ENCODE measurements around the gene IGFBP5.

Gene IGFBP5

GRCh38 chr2:216634370-216635148 lies 60.8 kb downstream of the IGFBP5 start:
- H3F3A ChIP-seq (ENCODE audit: insufficient read depth): no peaks in the 10 kb centered on the region
- no peaks in the 10 kb centered on the region for H3K36me3 ChIP-seq (ENCODE audit: low read length)
- H3K9me3 ChIP-seq (ENCODE audit: insufficient read depth, low read length): no peaks in the 10 kb centered on the region
- H3K79me2 ChIP-seq (ENCODE audit: insufficient read depth, low read length): no peaks in the 10 kb centered on the region
- H4K20me1 ChIP-seq (ENCODE audit: low read depth, low read length): no peaks in the 10 kb centered on the region
- no peak overlapping the region for H3K4me3 ChIP-seq (ENCODE audit: insufficient read depth, low read length, poor library complexity, severe bottlenecking)
- no peaks in the 10 kb centered on the region for H3K27me3 ChIP-seq (ENCODE audit: low read length)
- no peak overlapping the region for H3K27ac ChIP-seq (ENCODE audit: low read depth, low read length)
- no peak overlapping the region for H3K9ac ChIP-seq (ENCODE audit: low read length)
- H3K9me2 ChIP-seq (replicated peaks; ENCODE audit: insufficient read depth, low read length): no peaks in the 10 kb centered on the region
- no peak overlapping the region for H2AFZ ChIP-seq (ENCODE audit: low read depth, low read length, severe bottlenecking)
- no peak overlapping the region for H3K4me2 ChIP-seq (ENCODE audit: low read depth, low read length, poor library complexity, severe bottlenecking)
- no peak for TF ChIP-seq CTCF (IDR thresholded peaks at IDR 0.05; ENCODE audit: insufficient read depth, low read length, poor library complexity, severe bottlenecking)
- no peak for TF ChIP-seq EZH2phosphoT487 (conservative IDR thresholded peaks at IDR 0.05; ENCODE audit: low read length)

DNA sequence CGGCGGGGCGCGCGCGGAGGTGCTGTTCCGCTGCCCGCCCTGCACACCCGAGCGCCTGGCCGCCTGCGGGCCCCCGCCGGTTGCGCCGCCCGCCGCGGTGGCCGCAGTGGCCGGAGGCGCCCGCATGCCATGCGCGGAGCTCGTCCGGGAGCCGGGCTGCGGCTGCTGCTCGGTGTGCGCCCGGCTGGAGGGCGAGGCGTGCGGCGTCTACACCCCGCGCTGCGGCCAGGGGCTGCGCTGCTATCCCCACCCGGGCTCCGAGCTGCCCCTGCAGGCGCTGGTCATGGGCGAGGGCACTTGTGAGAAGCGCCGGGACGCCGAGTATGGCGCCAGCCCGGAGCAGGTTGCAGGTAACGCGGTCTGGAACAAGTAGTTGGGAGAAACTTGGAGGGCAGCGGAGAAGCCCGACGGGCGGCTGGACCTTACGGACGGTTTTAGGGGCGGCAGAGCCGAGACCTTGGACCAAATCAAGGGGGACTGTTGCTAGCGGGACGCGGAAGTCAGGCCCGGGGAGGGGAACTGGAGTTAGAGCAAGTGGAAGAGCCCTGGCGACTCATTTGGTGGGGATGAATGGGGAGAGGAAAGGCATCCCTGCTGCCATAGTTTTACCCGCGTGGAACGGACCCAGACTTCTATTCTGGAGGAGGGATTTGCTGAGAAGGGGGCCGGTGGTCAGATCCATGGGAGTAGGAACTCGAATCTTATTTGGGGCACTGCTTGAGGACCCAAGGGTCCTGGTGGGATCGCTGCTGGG lies 61.6 kb downstream of the IGFBP5 start:
- no peak overlapping the region for H3K4me3 ChIP-seq (ENCODE audit: insufficient read depth, low read length, poor library complexity, severe bottlenecking)
- no peaks in the 10 kb centered on the region for H3K9me3 ChIP-seq (ENCODE audit: insufficient read depth, low read length)
- no peaks in the 10 kb centered on the region for H3K9me2 ChIP-seq (replicated peaks; ENCODE audit: insufficient read depth, low read length)
- H3K9ac ChIP-seq (ENCODE audit: low read length): no peak overlapping the region
- no peaks in the 10 kb centered on the region for H4K20me1 ChIP-seq (ENCODE audit: low read depth, low read length)
- H3F3A ChIP-seq (ENCODE audit: insufficient read depth): no peaks in the 10 kb centered on the region
- H3K79me2 ChIP-seq (ENCODE audit: insufficient read depth, low read length): no peaks in the 10 kb centered on the region
- no peaks in the 10 kb centered on the region for H3K36me3 ChIP-seq (ENCODE audit: low read length)
- no peak overlapping the region for H3K27ac ChIP-seq (ENCODE audit: low read depth, low read length)
- H3K4me2 ChIP-seq (ENCODE audit: low read depth, low read length, poor library complexity, severe bottlenecking): no peak overlapping the region
- H3K27me3 ChIP-seq (ENCODE audit: low read length): no peaks in the 10 kb centered on the region
- no peak for TF ChIP-seq EZH2phosphoT487 (conservative IDR thresholded peaks at IDR 0.05; ENCODE audit: low read length)
- TF ChIP-seq CTCF (IDR thresholded peaks at IDR 0.05; ENCODE audit: insufficient read depth, low read length, poor library complexity, severe bottlenecking): no peak
- no peak overlapping the region for H2AFZ ChIP-seq (ENCODE audit: low read depth, low read length, severe bottlenecking)

DNA sequence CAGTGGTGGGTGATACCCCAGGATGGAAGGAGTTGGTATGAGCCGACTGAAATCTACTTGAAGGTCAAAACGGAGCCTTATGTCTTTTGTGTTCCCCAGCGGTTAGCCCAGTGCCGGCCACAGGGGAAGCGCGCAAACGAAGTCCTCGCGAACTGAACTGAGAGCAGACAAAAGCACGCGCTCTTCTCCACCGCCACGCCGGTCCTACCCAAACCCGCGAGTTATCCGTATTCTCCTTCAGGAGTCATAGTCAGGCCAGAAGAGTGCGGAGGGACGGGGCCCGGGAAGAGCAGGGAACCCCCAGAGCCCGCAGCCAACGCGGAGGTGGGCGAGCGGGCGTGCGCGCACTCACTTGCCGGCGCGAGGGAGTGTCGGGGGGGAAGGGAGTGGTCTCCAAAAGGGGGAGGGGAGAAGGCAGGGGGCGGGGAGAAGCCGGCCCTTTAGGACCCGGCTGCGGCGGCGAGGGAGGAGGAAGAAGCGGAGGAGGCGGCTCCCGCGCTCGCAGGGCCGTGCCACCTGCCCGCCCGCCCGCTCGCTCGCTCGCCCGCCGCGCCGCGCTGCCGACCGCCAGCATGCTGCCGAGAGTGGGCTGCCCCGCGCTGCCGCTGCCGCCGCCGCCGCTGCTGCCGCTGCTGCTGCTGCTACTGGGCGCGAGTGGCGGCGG lies 62.3 kb downstream of the IGFBP5 start, which contains the start of gene IGFBP2:
Gene IGFBP2, plus strand, starts transcription at position 469 of the 664 bp plus-strand sequence. Its CDS starts 104 bp downstream, at position 573.
- Histone ChIP-seq H3K9me2 (replicated peaks; ENCODE audit: insufficient read depth, low read length) (no peaks in the 10 kb centered on the region), H3K27ac (ENCODE audit: low read depth, low read length) (no peak within 1 kb of the TSS), H3K79me2 (ENCODE audit: insufficient read depth, low read length) (no peaks in the 10 kb centered on the region), H3K27me3 (ENCODE audit: low read length) (no peaks in the 10 kb centered on the region), H3K36me3 (ENCODE audit: low read length) (no peaks in the 10 kb centered on the region), H3K9me3 (ENCODE audit: insufficient read depth, low read length) (no peaks in the 10 kb centered on the region), H4K20me1 (ENCODE audit: low read depth, low read length) (no peaks in the 10 kb centered on the region), H3F3A (ENCODE audit: insufficient read depth) (no peaks in the 10 kb centered on the region), H3K4me3 (ENCODE audit: insufficient read depth, low read length, poor library complexity, severe bottlenecking) (no peak within 1 kb of the TSS), H3K4me2 (ENCODE audit: low read depth, low read length, poor library complexity, severe bottlenecking) (no peak within 1 kb of the TSS), H3K9ac (ENCODE audit: low read length) (no peak within 1 kb of the TSS), H2AFZ (ENCODE audit: low read depth, low read length, severe bottlenecking) (no peak within 1 kb of the TSS)
- no peak for TF ChIP-seq EZH2phosphoT487 (conservative IDR thresholded peaks at IDR 0.05; ENCODE audit: low read length)
- TF ChIP-seq CTCF (IDR thresholded peaks at IDR 0.05; ENCODE audit: insufficient read depth, low read length, poor library complexity, severe bottlenecking): no peak
